HG03432 (cell line): ENCODE data around the gene NAP1L1.

Experiments
- ATAC-seq: cut with Tn5 transposase; IDR thresholded peaks from one replicate; pipeline ENCODE4 v1.9.1; 2021; ENCODE audit warnings: mild to moderate bottlenecking, moderate library complexity; ENCODE audit not compliant: unreplicated experiment

The NAP1L1 gene

GRCh38 chr12:76041406-76041805, 43.1 kb downstream of the NAP1L1 start:
- no peak for ATAC-seq

- no peak for ATAC-seq
Measured at GRCh38 chr12:76040461-76040860, 44.0 kb downstream of the NAP1L1 start.

GRCh38 chr12:76038176-76038575, 46.3 kb downstream of the NAP1L1 start:
- ATAC-seq, result no peak

GRCh38 chr12:76037130-76038103, 47.1 kb downstream of the NAP1L1 start:
- ATAC-seq, result peak; percentile 61

GRCh38 chr12:76035045-76035444, 49.4 kb downstream of the NAP1L1 start:
- ATAC-seq, result no peak

- no peak for ATAC-seq
Measured at GRCh38 chr12:76033081-76034011, 51.1 kb downstream of the NAP1L1 start.

GRCh38 chr12:76032043-76032981, 52.2 kb downstream of the NAP1L1 start:
- ATAC-seq, result peak; percentile 27

- ATAC-seq, result peak; percentile 87
Measured at GRCh38 chr12:76031414-76032042, 53.0 kb downstream of the NAP1L1 start, which contains the start of gene PHLDA1. Gene PHLDA1 (minus strand): TSS chr12:76031776.

GRCh38 chr12:76031081-76031413, 53.4 kb downstream of the NAP1L1 start:
- ATAC-seq, result peak; percentile 9

- no peak for ATAC-seq
Measured at GRCh38 chr12:76030341-76031080, 54.0 kb downstream of the NAP1L1 start.

GRCh38 chr12:76029982-76030340, 54.5 kb downstream of the NAP1L1 start:
- no peak for ATAC-seq

- no peak for ATAC-seq
Measured at GRCh38 chr12:76028571-76029277, 55.8 kb downstream of the NAP1L1 start.

- no peak for ATAC-seq
Measured at GRCh38 chr12:76026643-76027063, 57.8 kb downstream of the NAP1L1 start.

- no peak for ATAC-seq
Measured at GRCh38 chr12:76025601-76026575, 58.6 kb downstream of the NAP1L1 start.

- ATAC-seq, result peak; percentile 42
Measured at GRCh38 chr12:76024942-76025600, 59.4 kb downstream of the NAP1L1 start.

- ATAC-seq, result no peak
Measured at GRCh38 chr12:76024102-76024781, 60.2 kb downstream of the NAP1L1 start.
